CD4-positive, alpha-beta T cell treated with Interleukin-6 at 100 ng/mL for 8 hours (primary cell): Measurements from ENCODE around the gene C16orf89.
"Not testable (repeated sequence)": the region's sequence is repeated elsewhere in the genome, so short reads cannot be mapped to it uniquely, and the experiment has no call there.

Experiments used
- DNase-seq: peaks from one replicate; pipeline ENCODE4 v3.0.0-alpha.2; 2020; ENCODE audit warnings: mixed read lengths, low spot score

C16orf89 gene

DNA sequence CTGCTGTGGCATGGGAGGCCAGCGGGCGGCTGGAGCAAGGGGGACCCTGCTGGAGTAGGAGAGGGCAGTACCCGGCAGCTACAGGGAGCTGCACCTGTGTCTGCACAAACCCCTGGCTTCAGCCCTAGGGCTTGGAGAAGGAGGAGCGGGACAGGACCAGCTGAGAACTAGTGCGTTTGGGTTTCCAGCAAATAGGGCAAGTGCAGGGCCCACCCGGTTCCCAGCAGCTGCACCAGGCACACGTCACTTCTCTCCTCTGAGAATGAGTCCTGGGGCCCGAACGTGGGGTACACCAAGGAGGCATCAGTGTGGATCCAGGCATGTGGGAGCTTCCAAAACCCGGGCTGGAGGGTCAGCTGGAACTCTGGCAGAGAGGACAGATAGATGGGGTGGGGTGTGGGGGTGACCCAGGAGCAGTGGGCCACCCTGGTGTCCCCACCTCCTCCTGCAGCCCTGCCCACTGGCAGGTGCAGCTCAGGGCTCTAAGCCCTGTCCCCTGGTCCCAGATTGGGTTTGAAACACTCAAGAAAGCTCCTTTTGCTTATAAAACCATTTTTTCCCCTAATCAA lies 5.6 kb downstream of the C16orf89 start:
- DNase-seq: no peak

- DNase-seq: no peak
Observed at GRCh38 chr16:5059386-5060072, 6.2 kb downstream of the C16orf89 start.

- no peak for DNase-seq
Observed at GRCh38 chr16:5058476-5058875, 7.3 kb downstream of the C16orf89 start.

- peak; percentile 24 for DNase-seq
Observed at GRCh38 chr16:5056352-5056751, 9.4 kb downstream of the C16orf89 start.

DNA sequence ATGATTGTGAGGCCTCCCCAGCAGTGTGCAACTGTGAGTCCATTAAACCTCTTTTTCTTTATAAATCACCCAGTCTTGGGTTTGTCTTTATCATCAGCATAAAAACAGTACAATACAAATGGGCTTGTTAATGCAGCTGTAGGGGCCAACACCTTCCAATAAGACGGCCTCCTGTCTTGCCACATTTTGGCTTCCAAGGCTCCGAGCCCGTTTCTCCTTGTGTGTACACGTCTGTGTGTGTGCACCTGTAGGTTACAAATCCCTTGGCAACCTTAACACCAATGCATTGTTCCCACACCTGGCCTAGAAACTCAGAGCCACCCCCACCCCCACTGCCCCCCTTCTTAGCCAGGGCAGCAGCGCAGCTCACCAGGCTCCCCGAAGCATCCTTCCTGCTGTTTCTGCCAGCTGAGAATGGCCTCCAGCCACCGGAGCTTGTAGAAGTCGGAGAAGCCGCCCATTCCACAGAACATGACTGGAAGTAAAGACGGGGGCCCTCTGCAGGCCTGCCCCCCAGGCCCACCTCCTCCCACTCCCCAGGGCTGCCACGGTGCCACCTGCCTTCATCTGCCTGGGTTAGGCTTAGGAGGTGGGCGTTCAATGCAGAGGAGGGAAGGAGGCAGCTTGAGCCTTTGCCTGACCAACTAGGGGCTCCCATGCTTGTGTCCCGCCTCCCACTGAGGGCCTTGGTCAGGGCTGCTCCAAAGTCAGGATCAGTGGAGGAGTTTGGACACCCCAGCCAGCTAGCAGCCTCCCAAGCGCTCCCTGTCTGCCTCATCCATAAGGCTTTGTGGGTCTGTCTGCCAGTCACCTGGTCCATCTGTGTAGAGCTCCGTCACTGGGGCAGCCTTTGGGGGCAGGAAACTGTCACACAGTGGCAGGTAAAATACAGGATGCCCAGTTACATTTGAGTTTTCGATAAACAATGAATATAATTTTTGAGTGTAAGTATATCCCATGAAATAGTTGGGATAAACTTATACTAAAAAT lies 10.6 kb downstream of the C16orf89 start:
- no peak for DNase-seq

GRCh38 chr16:5046914-5047313 lies 18.8 kb downstream of the C16orf89 start:
- DNase-seq: no peak

- DNase-seq: no peak
Observed at GRCh38 chr16:5045499-5046115, 20.1 kb downstream of the C16orf89 start.

- not testable (repeated sequence) for DNase-seq
Observed at GRCh38 chr16:5044581-5044980, 21.2 kb downstream of the C16orf89 start.

DNA sequence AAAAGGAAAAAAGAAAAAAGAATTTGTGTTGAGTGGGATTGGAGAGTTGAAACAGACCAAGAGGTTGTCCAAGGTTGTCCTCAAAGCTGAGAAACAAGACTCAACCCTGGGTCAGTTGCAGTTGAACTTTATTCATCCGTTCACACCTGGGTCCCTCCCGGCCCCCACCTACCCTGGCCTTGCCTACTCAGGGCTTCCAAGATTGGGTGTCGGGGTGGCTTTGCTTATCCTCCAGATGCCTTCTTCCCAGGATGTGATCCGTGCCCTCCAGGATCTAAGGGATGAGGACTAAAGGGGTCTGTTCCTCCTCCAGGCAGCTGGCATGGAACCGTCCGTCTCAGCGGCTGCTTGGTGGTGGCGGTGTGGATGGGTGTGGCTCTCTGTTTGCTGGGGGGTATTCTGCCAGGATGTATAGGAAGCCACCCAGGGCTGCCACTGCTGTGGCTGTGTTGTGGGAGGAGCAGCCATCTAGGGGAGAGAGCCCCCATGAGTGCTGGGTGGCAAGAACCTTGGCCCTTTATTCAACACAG lies 21.7 kb downstream of the C16orf89 start:
- no peak for DNase-seq

DNA sequence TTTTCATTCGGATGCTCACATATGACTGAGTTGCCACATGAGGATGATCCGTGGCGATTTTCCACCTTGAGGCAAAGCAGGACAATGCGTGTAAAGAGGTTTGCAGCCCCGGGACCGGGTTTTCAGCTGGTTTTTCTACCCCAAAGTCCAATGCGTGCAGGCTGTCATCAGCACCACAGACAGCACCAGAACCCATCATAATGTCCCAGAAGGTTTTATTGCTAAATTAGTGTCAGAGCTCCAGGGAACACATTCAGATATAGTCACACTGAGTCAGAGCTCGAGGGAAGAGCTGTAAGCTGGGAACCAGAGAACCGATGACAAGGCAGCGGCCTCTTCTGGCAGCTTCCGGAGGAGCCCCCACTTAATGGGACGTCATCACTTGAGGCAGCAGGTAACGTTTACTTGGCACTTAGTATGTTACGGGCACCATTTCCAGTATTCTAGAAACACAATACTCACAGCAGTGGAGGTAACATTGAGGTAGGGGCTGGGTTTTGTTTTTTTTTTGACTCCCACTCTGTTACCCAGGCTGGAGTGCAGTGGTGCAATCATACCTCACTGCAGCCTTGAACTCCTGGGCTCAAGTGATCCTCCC lies 23.1 kb downstream of the C16orf89 start:
- DNase-seq: no peak

- no peak for DNase-seq
Observed at GRCh38 chr16:5041600-5042133, 24.1 kb downstream of the C16orf89 start.

GRCh38 chr16:5040451-5040850 lies 25.3 kb downstream of the C16orf89 start:
- no peak for DNase-seq

DNA sequence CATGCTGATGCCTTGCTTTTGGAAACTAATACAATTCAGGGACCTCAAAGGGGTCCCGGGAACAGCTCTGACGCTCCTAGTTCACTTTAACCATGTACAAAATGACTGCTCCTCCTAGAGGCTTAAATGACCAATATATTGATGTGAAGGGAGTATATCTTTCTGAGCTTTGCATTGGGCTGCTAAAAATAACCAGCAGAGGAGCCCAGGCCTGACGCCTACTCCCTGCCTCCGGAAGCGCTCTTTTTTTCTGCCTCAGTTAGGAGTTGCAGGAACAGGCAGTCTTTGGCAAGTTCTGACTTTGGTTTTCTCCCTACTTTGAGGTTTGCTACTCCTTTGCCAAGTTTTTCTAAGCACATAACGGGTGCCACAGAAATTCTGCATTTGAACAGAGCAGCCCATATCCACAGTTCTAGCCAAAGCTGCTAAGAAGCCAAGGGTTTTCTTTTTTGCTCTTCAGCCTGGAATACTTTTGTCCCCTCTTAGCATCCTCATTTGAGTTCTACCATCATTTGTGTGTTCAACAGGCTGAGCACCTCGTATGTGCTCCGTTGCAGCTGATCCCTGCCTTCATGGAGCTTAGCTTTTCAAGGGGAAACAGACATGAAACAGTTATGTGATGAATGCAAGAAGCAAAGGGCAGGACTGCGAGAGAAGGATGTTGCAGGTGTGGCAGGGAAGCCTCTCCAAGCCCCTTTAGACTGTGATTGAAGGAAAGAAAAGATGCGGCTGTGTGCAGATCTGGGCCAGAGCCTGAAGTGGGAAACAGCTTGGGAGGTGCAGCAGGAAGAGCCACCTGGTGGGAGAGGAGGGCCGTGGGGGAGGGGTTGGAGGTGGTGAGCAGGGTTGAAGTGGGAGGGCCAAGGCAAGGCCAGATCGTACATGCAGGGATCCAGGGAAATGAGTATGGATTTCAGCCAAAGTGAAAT lies 29.3 kb downstream of the C16orf89 start:
- DNase-seq: no peak

DNA sequence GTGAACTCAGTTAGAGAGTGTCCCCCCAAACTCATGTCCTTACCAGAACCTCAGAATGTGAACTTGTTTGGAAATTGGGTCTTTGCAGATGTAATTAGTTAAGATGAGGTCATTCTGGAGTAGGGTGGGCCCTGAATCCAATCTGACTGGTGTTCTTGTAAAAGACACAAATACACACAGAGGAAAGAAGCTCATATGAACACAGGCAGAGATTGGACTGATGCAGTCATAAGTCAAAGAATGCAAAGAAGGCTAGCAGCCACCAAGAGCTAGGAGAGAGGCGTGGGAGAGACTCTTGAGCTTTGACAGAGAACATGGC lies 29.9 kb downstream of the C16orf89 start:
- no peak for DNase-seq

GRCh38 chr16:5034167-5034523 lies 31.6 kb downstream of the C16orf89 start:
- DNase-seq: no peak

GRCh38 chr16:5033256-5034166 lies 32.2 kb downstream of the C16orf89 start, which contains the start of gene NAGPA:
TSS of gene NAGPA (minus strand) at chr16:5033935. CDS start at chr16:5033914, 21 bp downstream.
- DNase-seq: peak; percentile 84

- no peak for DNase-seq
Observed at GRCh38 chr16:5032748-5033167, 33.0 kb downstream of the C16orf89 start.

DNA sequence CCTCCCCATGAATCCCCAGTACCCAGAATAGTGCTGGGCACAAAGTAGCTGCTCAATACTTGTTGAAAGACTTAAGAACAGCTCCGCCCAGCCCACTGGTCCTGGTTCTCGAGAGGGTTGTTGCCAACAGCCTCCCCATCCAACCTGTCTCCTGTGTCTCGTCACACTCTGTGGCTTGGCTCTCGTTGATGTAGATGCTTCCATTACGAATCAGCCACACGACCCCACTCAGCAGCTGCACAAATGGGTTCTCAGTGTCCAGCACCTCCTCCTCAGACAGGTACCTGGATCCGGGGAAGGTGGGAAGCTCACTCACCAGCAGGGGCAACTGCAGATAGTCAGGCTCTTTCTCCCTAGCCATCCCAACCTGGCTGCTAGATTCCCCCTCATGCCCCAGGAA lies 34.2 kb downstream of the C16orf89 start:
- no peak for DNase-seq

DNA sequence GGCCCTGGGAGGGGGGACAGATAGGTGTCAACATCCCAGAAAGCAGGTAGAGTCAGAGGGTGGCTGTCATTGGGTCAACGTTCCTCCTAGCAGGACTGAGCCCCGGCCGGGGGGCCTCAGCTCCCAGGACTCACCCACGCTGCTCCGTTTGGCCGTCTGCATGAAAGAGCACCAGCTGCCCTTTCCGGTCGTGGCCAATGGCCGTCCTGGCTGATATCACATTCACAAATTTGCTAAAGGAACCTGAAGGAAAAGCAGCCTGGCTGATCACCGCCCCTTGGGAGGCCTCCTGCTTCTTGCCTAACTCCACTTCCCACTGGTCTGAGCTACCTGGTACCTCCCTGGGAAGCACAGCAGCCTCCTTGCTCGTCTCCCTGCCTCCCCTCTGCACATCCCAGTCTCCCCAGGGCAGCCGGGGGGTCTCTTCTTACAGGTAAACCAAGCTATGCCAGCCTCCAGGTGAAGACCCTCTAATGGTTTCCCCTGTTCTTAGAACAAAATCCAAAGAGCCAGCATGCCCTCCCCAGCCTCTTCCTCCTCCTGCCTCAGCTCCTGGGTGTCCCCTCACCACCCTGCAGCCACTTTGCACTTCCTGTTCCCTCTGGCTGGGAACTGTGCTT lies 35.4 kb downstream of the C16orf89 start:
- DNase-seq: no peak
